Measurements from ENCODE around the gene RAB40AL. TPM values are rescaled to one million over a fixed set of nuclear protein-coding genes. Genes with fewer than 3 reads are reported as not detected.

The RAB40AL gene
- total and polyA plus RNA-seq, 12 donors = 0.07 to 0.37 (median 0.26) TPM; not detected in 6

- 5 to 8% methylated on average over 14 of the region's 14 CpGs for WGBS, 2 donors
- no peaks in the 10 kb centered on the region for H3K4me1 ChIP-seq
- H3K4me3 ChIP-seq = peak overlapping the region in 4 of 10 donors; percentile 8 to 22 (median 18)
- no peaks in the 10 kb centered on the region for H3K9me3 ChIP-seq
- DNase-seq = peak in 1 of 2 donors; percentile 26
- H3K27ac ChIP-seq = no peak overlapping the region
- TF ChIP-seq, protein P1, sequence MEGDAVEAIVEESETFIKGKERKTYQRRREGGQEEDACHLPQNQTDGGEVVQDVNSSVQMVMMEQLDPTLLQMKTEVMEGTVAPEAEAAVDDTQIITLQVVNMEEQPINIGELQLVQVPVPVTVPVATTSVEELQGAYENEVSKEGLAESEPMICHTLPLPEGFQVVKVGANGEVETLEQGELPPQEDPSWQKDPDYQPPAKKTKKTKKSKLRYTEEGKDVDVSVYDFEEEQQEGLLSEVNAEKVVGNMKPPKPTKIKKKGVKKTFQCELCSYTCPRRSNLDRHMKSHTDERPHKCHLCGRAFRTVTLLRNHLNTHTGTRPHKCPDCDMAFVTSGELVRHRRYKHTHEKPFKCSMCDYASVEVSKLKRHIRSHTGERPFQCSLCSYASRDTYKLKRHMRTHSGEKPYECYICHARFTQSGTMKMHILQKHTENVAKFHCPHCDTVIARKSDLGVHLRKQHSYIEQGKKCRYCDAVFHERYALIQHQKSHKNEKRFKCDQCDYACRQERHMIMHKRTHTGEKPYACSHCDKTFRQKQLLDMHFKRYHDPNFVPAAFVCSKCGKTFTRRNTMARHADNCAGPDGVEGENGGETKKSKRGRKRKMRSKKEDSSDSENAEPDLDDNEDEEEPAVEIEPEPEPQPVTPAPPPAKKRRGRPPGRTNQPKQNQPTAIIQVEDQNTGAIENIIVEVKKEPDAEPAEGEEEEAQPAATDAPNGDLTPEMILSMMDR (IDR thresholded peaks at IDR 0.05) = peak; percentile 16 to 67 (median 55)
- intact Hi-C loops (cut with DNase I) = loop anchor here in 9 of 10 donors (5.0 to 10.0 kb wide), 5 partner anchors 204 to 226 kb away; no protein-coding TSS in a partner anchor
- H3K27me3 ChIP-seq = peaks cover 0 to 38% (median 0%) of the 10 kb centered on the region in 7 donors
- peak in 2 of 8 donors; percentile 39 to 57 for ATAC-seq
- no peaks in the 10 kb centered on the region for H3K36me3 ChIP-seq
Measured at GRCh38 chrX:102950908-102951866, 14.1 kb downstream of the RAB40AL start.

- H3K4me3 ChIP-seq = no peak overlapping the region
- intact Hi-C loops (cut with DNase I) = loop anchor here in 2 of 10 donors (10.0 kb wide), 2 partner anchors 197 to 217 kb away; no protein-coding TSS in a partner anchor
- H3K4me1 ChIP-seq = no peaks in the 10 kb centered on the region
- no peak for ATAC-seq
- no peak for DNase-seq
- H3K36me3 ChIP-seq = no peaks in the 10 kb centered on the region
- H3K27ac ChIP-seq = no peak overlapping the region
- H3K27me3 ChIP-seq = peaks cover 0 to 59% (median 0%) of the 10 kb centered on the region in 7 donors
- 95% methylated on average over 2 of the region's 2 CpGs for WGBS, 2 donors
- TF ChIP-seq, protein P1 (IDR thresholded peaks at IDR 0.05) = no peak
- H3K9me3 ChIP-seq = no peaks in the 10 kb centered on the region
Measured at GRCh38 chrX:102957751-102958150, 20.7 kb downstream of the RAB40AL start.

GRCh38 chrX:102958794-102959193 lies 21.7 kb downstream of the RAB40AL start:
- H3K27me3 ChIP-seq = peaks cover 0 to 57% (median 0%) of the 10 kb centered on the region in 7 donors
- no peak overlapping the region for H3K4me3 ChIP-seq
- DNase-seq = no peak
- no peak for ATAC-seq
- no peaks in the 10 kb centered on the region for H3K9me3 ChIP-seq
- no peak overlapping the region for H3K27ac ChIP-seq
- intact Hi-C loops (cut with DNase I) = loop anchor here in 2 of 10 donors (10.0 kb wide), 2 partner anchors 196 to 216 kb away; no protein-coding TSS in a partner anchor
- H3K4me1 ChIP-seq = no peaks in the 10 kb centered on the region
- WGBS, 2 donors = 73 to 77% methylated on average over 5 of the region's 5 CpGs
- TF ChIP-seq, protein P1 (IDR thresholded peaks at IDR 0.05) = no peak
- no peaks in the 10 kb centered on the region for H3K36me3 ChIP-seq

- Histone ChIP-seq H3K27me3 (peaks cover 0 to 50% (median 0%) of the 10 kb centered on the region in 7 donors), H3K4me1 (no peaks in the 10 kb centered on the region), H3K36me3 (no peaks in the 10 kb centered on the region), H3K27ac (no peak overlapping the region), H3K9me3 (no peaks in the 10 kb centered on the region), H3K4me3 (no peak overlapping the region)
- DNase-seq (no peak), ATAC-seq (no peak)
- TF ChIP-seq, protein P1 (IDR thresholded peaks at IDR 0.05) = no peak
- intact Hi-C loops (cut with DNase I) = loop anchor here in 2 of 10 donors (10.0 kb wide), 2 partner anchors 195 to 215 kb away; no protein-coding TSS in a partner anchor
- 92 to 95% methylated on average over 4 of the region's 4 CpGs for WGBS, 2 donors
Measured at GRCh38 chrX:102959471-102959870, 22.4 kb downstream of the RAB40AL start.

Measured in heart right ventricle (tissue), 16 donors.